SKM-1 treated with dmso at 0.1 percent for 144 hours (cell line): ENCODE data around the gene IGBP1.
"Not testable (repeated sequence)": the region's sequence is repeated elsewhere in the genome, so short reads cannot be mapped to it uniquely, and the experiment has no call there.

Source experiments
- DNase-seq: peaks from one replicate; lab custom pipeline; 2025; ENCODE audit not compliant: unreplicated experiment; lab: John Stamatoyannopoulos, UW

The IGBP1 gene

DNA sequence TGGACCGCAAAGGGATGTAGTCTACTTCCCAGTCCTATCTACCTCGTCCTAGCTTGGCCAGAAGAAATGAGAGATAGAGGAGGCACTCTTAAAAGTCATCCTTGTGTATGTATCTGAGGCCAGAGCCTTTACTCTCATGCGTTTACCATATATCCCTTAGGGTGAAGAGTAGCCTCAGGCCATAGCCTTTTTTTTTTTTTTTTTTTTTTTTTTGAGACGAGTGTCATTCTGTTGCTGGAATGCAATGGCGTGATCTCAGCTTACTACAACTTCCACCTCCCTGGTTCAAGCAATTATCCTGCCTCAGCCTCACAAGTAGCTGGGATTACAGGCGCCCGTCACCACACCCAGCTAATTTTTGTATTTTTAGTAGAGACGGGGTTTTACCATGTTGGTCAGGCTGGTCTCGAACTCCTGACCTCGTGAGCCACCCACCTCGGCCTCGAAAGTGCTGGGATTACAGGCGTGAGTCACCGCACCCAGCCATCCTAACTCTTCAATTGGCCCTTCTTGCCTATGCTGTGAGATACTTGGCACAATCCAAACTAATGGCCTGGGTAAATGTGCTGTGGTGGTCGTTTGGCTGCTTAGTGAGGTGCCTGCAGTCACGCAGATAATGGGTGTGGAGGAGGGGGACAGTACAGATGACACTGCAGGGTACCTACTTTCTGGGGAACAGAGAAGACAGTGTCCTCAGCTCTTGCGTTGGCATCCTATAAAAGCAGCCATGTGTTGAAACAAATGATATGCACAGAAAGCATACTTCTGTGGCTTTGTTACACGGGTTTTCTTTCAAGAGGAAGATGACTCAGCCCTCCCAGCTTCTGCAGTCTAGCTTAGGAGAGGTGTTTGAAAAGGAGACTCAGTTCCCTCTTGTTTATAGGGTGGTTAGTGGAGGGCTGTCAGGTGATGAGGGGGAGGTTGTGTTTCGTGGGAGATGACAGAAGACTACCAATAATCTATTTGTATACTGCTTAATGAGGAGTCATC lies 33.6 kb downstream of the IGBP1 start:
- DNase-seq = no peak

- DNase-seq = no peak
Measured at GRCh38 chrX:70168238-70169188, 35.3 kb downstream of the IGBP1 start.

GRCh38 chrX:70169281-70169680 lies 36.0 kb downstream of the IGBP1 start:
- DNase-seq = no peak

- DNase-seq = peak; percentile 14
Measured at GRCh38 chrX:70171624-70172023, 38.4 kb downstream of the IGBP1 start.

DNA sequence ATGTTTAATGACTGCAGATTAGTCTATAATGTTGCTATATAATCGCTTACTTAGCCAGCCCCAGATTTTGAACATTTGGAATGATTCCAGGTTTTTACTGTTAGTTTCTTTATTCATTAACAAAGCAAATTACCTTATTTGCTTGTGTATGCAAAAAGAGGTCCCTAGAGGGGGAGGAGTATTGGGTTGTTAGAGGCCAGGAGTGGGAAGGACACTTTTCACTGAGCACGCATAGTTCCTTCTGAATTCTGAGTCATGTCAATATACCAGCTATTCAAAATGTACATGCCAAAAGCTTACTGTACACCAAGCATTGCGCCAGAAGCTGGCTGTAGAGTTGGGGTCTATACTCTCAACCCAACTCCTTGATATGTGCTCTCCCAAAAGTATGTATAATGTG lies 39.0 kb downstream of the IGBP1 start:
- no peak for DNase-seq

DNA sequence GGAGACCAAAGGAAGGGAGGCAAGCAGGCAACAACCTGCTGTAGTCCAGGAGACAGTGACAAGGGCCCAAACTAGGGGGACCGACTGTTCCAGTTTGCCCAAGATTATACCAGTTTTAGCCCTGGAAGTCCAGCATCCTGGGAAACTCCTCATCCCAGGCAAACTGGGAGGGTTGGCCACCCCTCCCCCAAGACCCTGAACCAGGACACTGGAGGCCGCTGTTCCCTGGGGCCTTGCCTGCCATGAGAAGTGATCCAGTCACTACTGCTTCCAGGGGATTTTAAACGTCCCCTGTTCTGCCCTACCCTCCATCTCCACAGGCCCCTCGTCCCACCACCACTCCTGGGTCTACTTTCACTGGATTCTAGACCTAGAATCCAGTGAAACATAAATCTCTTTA lies 39.7 kb downstream of the IGBP1 start:
- DNase-seq = no peak

GRCh38 chrX:70174754-70175153 lies 41.5 kb downstream of the IGBP1 start:
- no peak for DNase-seq

GRCh38 chrX:70175338-70175737 lies 42.1 kb downstream of the IGBP1 start:
- DNase-seq = no peak

DNA sequence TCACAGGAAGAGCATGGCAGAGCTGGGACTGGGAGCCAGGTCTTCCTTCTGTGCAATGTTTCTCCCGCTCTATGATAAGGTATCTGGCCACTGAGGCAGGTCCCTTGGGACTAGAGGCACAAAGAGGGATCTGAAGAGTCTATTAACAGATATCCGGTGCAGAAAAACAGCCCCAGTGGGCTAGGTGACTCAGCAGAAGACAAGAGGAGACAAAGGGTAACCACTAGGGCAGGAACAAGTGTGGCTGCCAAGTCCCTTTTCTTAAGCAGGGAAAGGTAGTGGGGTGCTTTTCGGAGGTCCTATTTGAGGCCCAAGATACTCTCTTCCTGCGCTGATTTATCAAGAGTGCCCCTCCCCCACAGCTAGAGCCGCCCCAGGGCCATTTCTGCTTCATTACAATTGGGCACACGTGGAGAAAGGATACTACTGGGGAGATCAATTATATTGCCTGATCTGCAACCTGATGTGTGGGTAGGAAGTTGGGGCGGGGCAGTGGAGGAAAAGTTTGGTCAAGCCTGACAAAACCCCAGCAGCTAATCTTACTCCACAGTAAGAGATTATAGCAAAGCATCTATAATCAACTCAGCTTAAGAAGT lies 43.8 kb downstream of the IGBP1 start, which contains the start of gene DGAT2L6:
TSS of gene DGAT2L6 (plus strand) at position 546 of the 596 bp plus-strand sequence. CDS start 100 bp downstream, outside the sequence.
- no peak for DNase-seq

GRCh38 chrX:70183091-70183490 lies 49.8 kb downstream of the IGBP1 start:
- no peak for DNase-seq

GRCh38 chrX:70190225-70190624 lies 57.0 kb downstream of the IGBP1 start:
- DNase-seq = no peak

DNA sequence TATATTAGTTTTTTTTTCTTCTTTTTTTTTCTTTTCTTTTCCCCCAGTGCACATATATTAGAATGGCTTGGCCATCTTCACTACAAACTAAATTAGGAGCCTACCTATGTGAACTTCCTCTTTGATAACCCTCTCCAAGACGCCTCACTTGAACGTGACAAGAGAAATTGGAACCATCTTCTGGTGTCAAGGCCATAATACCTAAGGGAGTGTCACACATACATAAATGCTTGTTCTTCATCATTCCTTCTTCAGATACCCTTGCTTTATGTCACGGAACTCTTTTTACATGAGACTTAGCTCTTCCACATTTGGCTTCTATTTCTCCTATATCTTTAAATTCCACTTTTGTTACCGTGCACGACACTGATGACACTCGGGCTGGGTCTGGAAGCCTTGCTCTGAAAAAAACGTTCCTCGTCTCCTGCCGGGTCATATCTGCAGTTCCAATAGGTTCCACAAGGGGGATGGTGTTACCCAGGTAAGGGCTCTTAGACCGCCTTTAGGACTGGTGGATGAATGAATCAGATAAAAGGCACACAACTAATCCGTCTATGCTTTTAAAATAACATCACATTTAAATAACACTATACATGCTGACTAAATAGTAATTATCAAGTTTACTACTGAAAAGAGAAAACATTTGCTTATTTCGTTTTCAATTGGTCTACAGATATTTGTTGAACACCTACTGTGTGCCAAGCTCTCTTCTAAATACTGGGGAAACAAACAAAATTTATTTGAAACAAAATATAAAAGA lies 63.9 kb downstream of the IGBP1 start:
- no peak for DNase-seq

- DNase-seq = no peak
Measured at GRCh38 chrX:70201732-70202131, 68.5 kb downstream of the IGBP1 start.

DNA sequence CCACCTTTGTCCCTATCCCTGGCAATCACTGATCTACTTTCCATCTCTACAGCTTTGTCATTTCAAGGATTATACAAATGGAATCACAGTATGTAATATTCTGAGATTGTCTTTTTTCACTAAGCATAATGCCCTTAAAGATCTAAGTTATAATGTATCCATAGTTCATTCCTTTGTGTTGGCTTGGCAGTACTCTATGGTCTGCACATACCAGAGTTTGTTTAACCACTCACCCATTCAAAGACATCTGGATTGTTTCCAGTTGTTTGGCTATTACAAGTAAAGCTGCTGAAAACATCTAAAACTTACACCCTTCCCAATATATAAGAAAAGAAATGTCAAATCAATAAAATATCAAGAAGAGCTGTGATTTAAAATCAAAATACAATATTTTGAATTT lies 75.2 kb downstream of the IGBP1 start:
- DNase-seq = no peak

DNA sequence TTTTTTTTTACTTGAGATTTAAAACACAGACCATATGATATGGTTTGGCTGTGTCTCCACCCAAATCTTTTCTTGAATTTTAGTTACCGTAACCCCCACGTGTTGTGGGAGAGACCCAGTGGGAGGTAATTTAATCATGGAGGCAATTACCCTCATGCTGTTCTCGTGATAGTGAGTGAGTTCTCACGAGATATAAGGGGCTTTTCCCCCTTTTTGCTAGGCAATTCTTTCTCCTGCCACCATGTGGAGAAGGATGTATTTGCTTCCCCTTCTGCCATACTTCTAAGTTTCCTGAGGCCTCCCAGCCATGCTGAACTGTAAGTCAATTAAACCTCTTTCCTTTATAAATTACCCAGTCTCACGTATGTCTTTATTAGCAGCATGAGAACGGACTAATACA lies 76.3 kb downstream of the IGBP1 start:
- DNase-seq = not testable (repeated sequence)
